Endothelial cell of hepatic sinusoid (primary cell): Measurements from ENCODE around the gene UACA.

Experiments
- in situ Hi-C: cut with HindIII; loops from 2 replicates; pipeline ENCODE4 v1.10.0; 2017; ENCODE audit warnings: low sequenced_read_pairs

UACA gene

DNA sequence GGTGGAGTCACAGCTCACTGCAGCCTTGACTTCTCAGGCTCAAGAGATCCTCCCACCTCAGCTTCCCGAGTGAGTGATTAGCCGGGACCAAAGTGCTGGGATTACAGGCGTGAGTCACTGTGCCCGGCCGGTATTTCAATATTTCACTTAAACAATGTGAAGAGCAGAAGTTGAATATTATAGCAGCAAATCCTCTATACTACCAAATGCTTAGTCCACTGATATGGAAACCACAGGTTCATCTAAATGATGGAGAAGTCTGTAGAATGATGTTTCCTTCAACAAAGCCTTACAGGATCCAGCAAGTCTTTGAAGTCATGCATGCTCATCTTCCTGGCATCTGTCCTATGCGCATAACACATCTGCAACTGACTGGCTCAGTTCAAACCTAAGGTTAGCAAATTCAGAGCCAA, 20.3 kb upstream of the UACA start:
- in situ Hi-C loops: no loop called here

- in situ Hi-C loops: no loop called here
These were observed 19.7 kb upstream of the UACA start for GRCh38 chr15:70783041-70783440.

DNA sequence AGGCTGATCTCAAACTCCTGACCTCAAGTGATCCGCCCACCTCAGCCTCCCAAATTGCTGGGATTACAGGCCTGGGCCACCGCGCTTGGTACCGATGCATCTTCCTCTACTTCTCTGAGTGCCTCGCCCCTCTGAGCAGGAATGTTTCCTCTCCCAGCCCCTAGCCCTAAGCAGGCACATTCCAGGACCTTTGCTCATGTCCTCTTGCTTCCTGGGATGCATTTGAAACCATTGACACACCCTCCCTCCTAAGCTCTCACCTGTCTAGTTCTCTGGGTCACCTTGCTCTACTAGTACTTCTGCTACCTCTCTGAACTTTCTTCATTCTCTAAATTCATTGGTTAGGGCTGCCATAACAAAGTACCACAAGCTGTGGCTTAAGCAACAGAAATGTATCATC, 17.9 kb upstream of the UACA start:
- in situ Hi-C loops: no loop called here

GRCh38 chr15:70778258-70779076, 15.1 kb upstream of the UACA start:
- in situ Hi-C loops: no loop called here

- in situ Hi-C loops: no loop called here
These were observed 14.0 kb upstream of the UACA start for GRCh38 chr15:70777170-70777926.

- in situ Hi-C loops: no loop called here
These were observed 11.8 kb upstream of the UACA start for GRCh38 chr15:70775160-70775559.

DNA sequence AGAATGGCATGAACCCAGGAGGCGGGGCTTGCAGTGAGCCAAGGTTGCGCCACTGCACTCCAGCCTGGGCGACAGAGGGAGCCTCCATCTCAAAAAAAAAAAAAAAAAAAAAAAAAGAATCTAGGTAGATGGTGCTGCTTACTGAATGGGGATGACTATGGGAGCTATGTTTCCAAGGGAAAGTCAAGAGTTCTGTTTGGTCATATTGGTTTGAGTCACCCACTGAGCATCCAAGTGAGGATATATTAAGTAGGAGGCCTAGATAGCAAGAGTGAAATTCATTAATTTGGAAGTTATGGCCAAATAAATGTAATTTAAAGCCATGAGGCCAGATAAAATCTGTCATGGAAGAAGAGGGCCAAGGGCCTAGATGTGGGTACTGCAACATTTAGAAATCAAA, 9.0 kb upstream of the UACA start:
- in situ Hi-C loops: no loop called here

GRCh38 chr15:70770863-70771262, 7.5 kb upstream of the UACA start:
- in situ Hi-C loops: no loop called here

DNA sequence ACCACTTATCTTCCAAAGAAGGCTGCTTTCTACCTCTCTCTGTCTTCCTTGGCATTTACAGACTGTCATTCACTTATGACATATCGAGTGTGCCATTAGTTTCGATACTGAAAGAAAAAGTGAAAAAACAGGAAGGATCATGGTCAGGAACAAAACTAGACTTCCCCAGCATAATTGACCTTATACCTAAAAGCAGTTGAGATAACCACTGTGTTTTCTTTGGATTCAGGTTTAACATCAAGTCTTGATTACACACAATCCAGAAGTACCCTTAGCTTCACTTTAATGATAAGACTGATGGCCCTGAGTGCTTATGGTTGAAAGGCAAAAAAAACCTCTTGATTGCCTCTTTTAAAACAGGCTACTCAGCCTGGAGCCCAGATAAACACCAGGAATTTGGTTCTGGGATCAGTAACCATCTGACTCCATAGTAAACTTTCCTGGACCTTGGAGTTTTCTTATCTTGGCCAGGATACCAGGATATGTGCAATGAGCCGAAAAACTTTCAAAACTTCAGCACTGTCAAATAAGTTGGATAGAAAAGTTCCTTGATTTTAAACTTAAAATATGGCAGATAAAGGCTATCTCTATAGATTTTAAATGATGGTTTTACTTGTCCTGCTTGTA, 5.0 kb upstream of the UACA start:
- in situ Hi-C loops: no loop called here

DNA sequence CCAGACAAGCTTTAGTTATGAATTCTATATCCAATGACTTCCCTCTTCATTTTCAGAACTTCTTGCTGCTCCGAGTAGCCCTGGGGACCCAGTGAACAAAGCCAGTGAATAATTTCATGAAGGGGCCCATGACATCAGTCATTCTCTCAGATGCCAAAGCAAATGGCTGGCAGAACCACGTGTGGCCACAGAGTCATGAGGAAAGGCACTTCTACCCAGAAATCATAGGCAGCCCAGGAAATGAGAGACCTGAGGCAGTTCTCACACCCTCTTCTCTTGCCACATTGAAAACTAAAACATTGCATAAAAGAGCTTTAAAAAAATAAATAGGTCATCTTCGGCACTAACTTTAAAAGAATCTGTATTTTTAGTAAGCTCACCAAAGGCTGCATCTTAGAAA, 4.3 kb upstream of the UACA start:
- in situ Hi-C loops: no loop called here

- in situ Hi-C loops: no loop called here
These were observed 3.2 kb upstream of the UACA start for GRCh38 chr15:70766597-70766996.

DNA sequence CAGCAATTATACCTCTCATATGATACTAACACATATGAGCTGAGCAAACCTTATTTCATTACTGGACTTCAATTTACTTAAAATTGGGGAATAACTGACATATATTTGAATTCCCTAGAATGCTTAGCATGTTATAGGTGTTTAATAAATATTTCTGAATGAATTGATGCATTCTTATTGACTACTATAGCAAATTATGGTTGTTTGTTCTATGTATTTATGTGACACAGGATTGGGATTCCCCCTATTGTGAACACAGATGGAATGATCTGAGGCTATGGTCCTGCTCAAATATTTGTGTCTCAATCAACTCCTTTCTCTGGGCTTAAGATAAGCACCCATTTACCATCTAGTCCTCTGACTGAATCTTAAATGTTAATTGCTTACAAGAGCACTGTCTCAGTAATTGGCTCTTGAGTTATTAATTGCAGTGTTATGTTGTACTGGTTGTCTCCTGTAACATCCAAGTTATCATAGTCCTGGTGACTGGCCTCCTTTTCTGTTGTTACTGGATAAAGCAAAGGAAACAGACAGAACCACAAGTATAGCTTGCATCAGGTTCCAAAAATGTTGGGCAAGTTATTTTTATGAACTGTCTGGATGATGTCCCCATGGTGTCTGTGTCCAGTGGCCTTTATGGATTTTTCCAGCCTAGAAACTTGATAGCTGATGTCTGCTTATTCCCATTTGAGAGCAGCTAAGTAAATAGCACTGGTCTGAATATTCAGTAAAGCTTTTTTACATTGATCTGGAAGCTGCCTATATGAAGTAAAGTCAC, 2.3 kb upstream of the UACA start:
- in situ Hi-C loops: no loop called here

DNA sequence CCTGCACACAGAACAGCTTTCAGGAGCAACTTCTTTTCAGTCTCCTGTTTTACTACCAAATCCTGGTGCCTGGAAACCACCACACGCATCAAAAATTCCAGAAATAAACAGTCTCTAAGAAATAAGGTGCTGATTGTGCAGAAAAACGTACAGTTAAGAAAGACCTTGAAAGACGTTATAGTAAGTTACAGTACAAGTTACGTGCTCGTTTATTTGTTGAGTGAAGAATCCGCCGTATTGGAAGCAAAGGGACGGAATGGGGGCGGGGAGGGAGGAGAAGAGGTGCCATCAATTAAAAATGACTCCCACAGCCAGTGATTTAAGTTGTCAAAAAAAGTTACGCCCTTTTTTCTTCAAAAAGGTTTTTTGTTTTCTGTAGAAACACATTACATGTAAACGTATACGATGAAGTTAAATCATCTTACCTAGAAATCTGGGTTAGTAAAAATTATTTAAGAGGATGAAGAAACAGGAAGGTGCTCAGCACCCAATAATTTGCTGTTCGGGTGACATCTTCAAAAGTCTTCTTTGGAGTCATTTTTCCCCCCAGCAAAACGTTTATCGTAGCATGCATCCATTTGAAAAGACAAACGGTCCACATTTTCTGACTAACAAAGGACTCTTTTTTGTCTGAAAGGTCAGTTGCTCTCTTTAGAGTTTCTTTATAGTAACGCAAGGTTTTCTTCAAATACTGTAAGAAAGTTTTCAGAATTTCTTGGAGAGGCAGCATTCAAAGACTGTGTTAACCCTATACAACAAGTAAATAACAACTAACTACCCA, 782 bp upstream of the UACA start:
- in situ Hi-C loops: no loop called here

DNA sequence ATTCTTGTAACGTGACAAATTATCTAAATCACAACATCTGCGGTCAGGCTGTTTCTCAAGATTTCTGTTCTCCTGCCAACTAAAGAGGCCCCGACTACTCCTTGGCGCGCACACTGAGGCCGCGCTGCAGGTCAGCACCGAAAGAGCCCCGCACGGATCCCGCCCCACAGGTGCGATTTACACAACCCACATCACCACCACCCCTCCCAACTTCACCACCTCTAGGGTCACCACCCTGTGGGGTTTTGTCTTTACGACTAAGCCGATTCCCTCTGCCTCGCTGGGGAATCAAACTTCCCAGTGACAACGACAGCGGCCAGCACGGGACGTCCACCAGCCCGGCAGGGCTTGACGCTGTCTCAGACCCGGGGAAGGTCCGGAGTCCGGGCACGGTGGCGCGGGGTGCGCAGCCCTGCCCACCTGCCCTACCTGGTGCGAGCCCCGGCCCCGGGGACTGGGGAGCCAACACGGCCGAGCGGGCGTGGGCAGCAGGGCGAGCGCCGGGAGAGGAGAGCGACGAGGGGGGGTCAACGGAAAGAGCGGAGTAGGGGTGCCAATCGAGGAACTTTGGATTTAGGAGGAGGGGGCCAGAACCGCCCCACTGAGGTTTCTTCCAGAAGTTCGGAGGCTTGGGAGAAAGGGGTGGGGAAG, 764 bp downstream of the UACA start:
- in situ Hi-C loops: no loop called here

DNA sequence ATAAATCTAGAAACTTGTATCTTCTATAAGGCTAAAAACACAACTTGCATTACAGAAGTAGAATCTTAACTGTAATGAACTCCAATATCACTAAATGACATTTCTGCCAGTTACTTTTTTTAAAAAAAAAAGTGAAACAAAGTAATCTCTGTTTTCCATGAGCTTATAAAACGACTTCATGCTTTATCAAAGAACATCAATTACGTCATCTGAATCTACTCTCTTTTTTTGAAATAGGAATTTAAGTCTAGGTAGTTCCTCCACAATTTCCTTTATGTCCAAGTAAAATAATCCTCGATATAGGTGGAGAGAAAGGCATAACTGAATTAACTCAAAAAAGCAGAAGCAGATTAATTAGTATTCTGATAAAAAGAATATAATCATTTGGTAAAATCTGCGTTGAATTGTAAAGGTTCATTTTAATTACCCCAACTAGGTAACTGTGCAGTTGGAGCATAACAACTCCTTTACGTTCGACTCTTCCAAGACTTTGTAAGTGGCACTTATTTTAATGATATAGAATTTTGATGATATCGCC, 1.4 kb downstream of the UACA start:
- in situ Hi-C loops: no loop called here

- in situ Hi-C loops: no loop called here
These were observed 2.3 kb downstream of the UACA start for GRCh38 chr15:70761046-70761445.

DNA sequence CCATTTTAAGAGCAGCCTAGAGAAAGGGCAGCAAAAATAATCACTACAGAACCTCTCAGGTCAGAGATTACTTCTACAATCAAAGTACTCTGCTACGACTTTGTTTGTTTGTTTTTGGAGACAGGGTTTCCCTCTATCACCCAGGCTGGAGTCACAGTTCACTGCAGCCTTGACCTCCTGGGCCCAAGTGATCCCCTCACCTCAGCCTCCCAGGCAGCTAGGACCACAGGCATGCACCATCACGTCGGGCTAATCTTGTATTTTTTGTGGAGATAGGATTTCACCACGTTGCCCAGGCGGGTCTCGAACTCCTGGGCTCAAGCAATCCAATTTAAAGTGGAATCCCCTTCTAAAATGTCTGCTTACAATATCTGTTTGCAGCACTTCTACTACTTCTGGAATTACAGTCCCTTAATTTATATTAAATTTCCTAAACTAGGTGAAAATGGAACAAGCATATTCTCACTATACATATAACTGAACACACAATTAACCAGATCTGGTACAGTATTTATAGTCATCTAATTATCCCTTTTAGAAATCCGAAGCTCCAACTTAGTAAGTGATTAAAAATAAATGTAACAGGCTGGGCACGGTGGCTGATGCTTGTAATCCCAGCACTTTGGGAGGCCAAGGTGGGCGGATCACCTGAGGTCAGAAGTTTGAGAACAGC, 4.4 kb downstream of the UACA start:
- in situ Hi-C loops: no loop called here

DNA sequence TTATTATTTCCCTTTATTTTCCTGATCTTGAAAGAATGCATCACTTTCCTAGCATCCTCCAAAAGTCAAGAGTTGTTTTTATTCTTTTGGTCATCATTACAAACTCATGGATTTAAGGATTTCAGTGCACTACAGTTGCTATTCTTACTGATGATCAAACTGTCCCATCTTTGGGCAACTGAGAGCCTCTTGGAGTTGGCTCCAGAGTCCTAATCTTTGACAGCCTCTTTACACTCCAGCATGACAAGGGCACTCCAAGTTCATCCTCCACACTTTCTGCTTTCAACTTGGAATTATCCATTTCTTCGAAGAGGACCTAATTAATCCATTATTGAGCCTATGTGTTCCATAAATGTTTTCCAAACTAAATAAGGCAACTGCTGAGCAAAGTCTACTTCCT, 5.7 kb downstream of the UACA start:
- in situ Hi-C loops: no loop called here

DNA sequence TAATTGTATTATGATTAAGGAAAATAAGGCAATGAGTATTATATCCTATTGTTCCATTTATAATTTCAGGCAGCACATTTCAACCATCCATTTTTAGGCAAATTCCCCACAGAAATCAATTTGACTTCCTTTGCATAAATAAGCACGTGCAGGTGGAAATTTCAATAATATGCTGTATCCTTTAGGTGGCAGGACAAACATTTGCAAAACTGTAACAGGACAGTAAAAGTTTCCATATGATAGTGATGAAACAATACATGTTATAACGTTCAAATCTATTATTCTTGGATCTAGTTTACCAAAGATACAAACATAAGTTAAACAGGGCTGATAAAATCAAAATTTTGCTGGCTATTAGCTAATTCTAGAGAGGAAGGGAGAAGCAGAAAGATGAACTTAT, 8.5 kb downstream of the UACA start:
- in situ Hi-C loops: no loop called here
